GM12878 (cell line): ENCODE results near the gene PLS3. TPM values are rescaled to one million over a fixed set of nuclear protein-coding genes. Genes with fewer than 3 reads are reported as not detected.
"Not testable (repeated sequence)": the region's sequence is repeated elsewhere in the genome, so short reads cannot be mapped to it uniquely, and the experiment has no call there.

ENCODE experiments used
- ATAC-seq: fragments of 200-7000 bp; cut with Tn5 transposase; 3 replicates; pipeline ENCODE4 v1.9.1; 2020; ENCODE audit warnings: mild to moderate bottlenecking, moderate library complexity
- BruUV-seq: library from RNA; stranded (reverse); fragments of 400-500 nt; replicated peaks from 2 replicates; lab custom pipeline; 2021; lab: Mats Ljungman, UMichigan
- CTCF ChIA-PET: fragments of 300-600 bp; sonication (Branson Sonifier 250); formaldehyde crosslinking; extraction: SDS; loops from one replicate; lab custom pipeline; 2021; ENCODE audit warnings: inconsistent platforms; lab: Yijun Ruan, JAX
- POLR2A ChIA-PET: fragments of 350-600 bp; formaldehyde crosslinking; extraction: SDS; loops from one replicate; lab custom pipeline; 2021; ENCODE audit warnings: inconsistent platforms; lab: Charles Lee
- RAD21 ChIA-PET: fragments of 300-600 bp; sonication (Branson Sonifier 250); formaldehyde crosslinking; loops from one replicate; lab custom pipeline; 2023; ENCODE audit warnings: antibody characterized with exemption; ENCODE audit not compliant: unreplicated experiment; lab: Charles Lee
- SMC1A ChIA-PET: fragments of 300-600 bp; sonication (Branson Sonifier 250); formaldehyde crosslinking; loops from one replicate; lab custom pipeline; 2023; ENCODE audit not compliant: unreplicated experiment, uncharacterized antibody; lab: Charles Lee
- DNase-seq: peaks from one replicate; pipeline ENCODE4 v3.0.0-alpha.2; 2011; ENCODE audit warnings: low read depth, low spot score
- FAIRE-seq: peaks from 3 replicates; lab custom pipeline; 2011; peaks lifted over from hg19 to GRCh38; lab: Jason Lieb, UNC
- H2AFZ ChIP-seq: 2 replicates; pipeline ENCODE4 v1.6.0; 2011; ENCODE audit warnings: low read depth, low read length, control low read depth; ENCODE audit not compliant: control insufficient read depth
- H3K27ac ChIP-seq: 2 replicates; pipeline ENCODE4 v1.5.1; 2011; ENCODE audit warnings: control low read depth; ENCODE audit not compliant: control insufficient read depth, insufficient read depth
- H3K27me3 ChIP-seq, 2 experiments: replicated peaks in 1 of 2; 2 replicates each; pipeline versions ENCODE4 v1.6.0 to v1.6.1; 2011; ENCODE audit warnings: low read length in 1 of 2; ENCODE audit not compliant: control insufficient read depth in 2 of 2, insufficient read depth in 2 of 2
- H3K36me3 ChIP-seq, 2 experiments: 2 replicates each; pipeline ENCODE4 v1.5.1; 2011; ENCODE audit warnings: low read length in 1 of 2; ENCODE audit not compliant: control insufficient read depth in 2 of 2, insufficient read depth in 2 of 2
- H3K4me1 ChIP-seq: 2 replicates; pipeline ENCODE4 v1.6.1; 2011; ENCODE audit warnings: mild to moderate bottlenecking, low read length, moderate library complexity, mixed read lengths; ENCODE audit not compliant: control insufficient read depth, insufficient read depth
- H3K4me2 ChIP-seq: 2 replicates; pipeline ENCODE4 v1.6.0; 2011; ENCODE audit warnings: control low read depth; ENCODE audit not compliant: control insufficient read depth, insufficient read depth
- H3K4me3 ChIP-seq: fragments of 200-600 bp; sonication (generic); 2 replicates; pipeline ENCODE4 v1.5.1; 2016
- H3K79me2 ChIP-seq: 2 replicates; pipeline ENCODE4 v1.6.0; 2011; ENCODE audit warnings: low read length; ENCODE audit not compliant: control insufficient read depth, insufficient read depth
- H3K9ac ChIP-seq: 2 replicates; pipeline ENCODE4 v1.8.0; 2011; ENCODE audit warnings: low read length, control low read depth, mixed read lengths; ENCODE audit not compliant: control insufficient read depth, insufficient read depth
- H3K9me3 ChIP-seq: replicated peaks from 3 replicates; pipeline ENCODE4 v1.5.1; 2011; ENCODE audit warnings: mild to moderate bottlenecking, low read length; ENCODE audit not compliant: control insufficient read depth, insufficient read depth
- H4K20me1 ChIP-seq: 2 replicates; pipeline ENCODE4 v1.6.0; 2011; ENCODE audit not compliant: control insufficient read depth, insufficient read depth
- CTCF ChIP-seq, 3 experiments: IDR thresholded peaks in 2 of 3; conservative IDR thresholded peaks in 1 of 3; 2 replicates each; pipeline ENCODE4 v1.5.1; 2011; ENCODE audit warnings: low read depth in 3 of 3, low read length in 3 of 3, mild to moderate bottlenecking in 3 of 3, control low read depth in 2 of 3, moderate library complexity in 2 of 3, inconsistent platforms in 1 of 3, mixed read lengths in 1 of 3; ENCODE audit not compliant: control insufficient read depth in 2 of 3, insufficient read depth in 1 of 3; ENCODE audit errors: extremely low read depth in 1 of 3
- SUZ12 ChIP-seq: fragments of 200-600 bp; sonication (generic); IDR thresholded peaks from one replicate; pipeline ENCODE4 v1.6.1; 2018; ENCODE audit warnings: antibody characterized with exemption, mild to moderate bottlenecking; ENCODE audit not compliant: unreplicated experiment
- WGBS: methylation state at CpG from one replicate; pipeline ENCODE4 v1.1.6; 2016; ENCODE audit warnings: low lambda C conversion rate; ENCODE audit not compliant: insufficient replicate concordance, insufficient coverage; ENCODE audit errors: missing lambda C conversion rate; 5-methylcytosine and 5-hydroxymethylcytosine counted together
- in situ Hi-C: fragments of 300-500 bp; cut with MboI; formaldehyde crosslinking; loops from 9 replicates; pipeline ENCODE4 v1.14.3; 2018; ENCODE audit warnings: mixed read lengths
- intact Hi-C: fragments of 100-400 bp; cut with micrococcal nuclease; formaldehyde crosslinking; loops from one replicate; pipeline ENCODE4 v1.14.2; 2022; ENCODE audit not compliant: unreplicated experiment
- polyA plus RNA-seq, 11 experiments: library from polyadenylated mRNA; depleted of rRNA in 4 of 11; unstranded in 6 of 11; stranded (reverse) in 5 of 11; fragments of >200 nt; fragmentation: Nextera tagmentation in 4 of 11; fragmentation: Illumina TruSeq in 1 of 11; extraction: Ambion mirVana in 4 of 11; extraction: Trizol in 1 of 11; gene quantifications; 1 replicate in 1 of 11; 2 replicates in 10 of 11; pipeline versions ENCODE4 v1.2.1 to v1.2.3, GENCODE V29; 2011 to 2016; ENCODE audit warnings: inconsistent platforms in 2 of 11, missing spikeins in 2 of 11, low read depth in 1 of 11
- total RNA-seq, 4 experiments: library from RNA; depleted of rRNA in 3 of 4; stranded (reverse); fragments of >200 nt in 3 of 4; fragmentation: Illumina TruSeq in 1 of 4; extraction: Trizol in 1 of 4; gene quantifications; 2 replicates each; pipeline versions ENCODE4 v1.2.1 to v1.2.3, GENCODE V29; 2013 to 2021

The PLS3 gene
- total and polyA plus RNA-seq, 10 of the 15 experiments (the other 5 are each of a cell fraction or from before 2014, with no cell fraction given), result 47.6 to 236 (median 174) TPM

- H4K20me1 ChIP-seq, H2AFZ ChIP-seq, FAIRE-seq, CTCF ChIA-PET, H3K36me3 ChIP-seq, POLR2A ChIA-PET, intact Hi-C loops, H3K4me1 ChIP-seq, RAD21 ChIA-PET, BruUV-seq, H3K4me2 ChIP-seq, H3K79me2 ChIP-seq, ATAC-seq, in situ Hi-C loops, H3K9ac ChIP-seq, H3K27me3 ChIP-seq, DNase-seq, H3K4me3 ChIP-seq, H3K27ac ChIP-seq, H3K9me3 ChIP-seq: not testable (repeated sequence)
- SMC1A ChIA-PET, result interaction anchor here (0.8 to 1.9 kb wide), 3 partner anchors 18 to 202 kb away, joined by 3 to 6 read pairs (median 3); no protein-coding TSS in a partner anchor
- WGBS, result 50% methylated on average over 10 of the region's 10 CpGs
These were observed 19.9 kb upstream of the PLS3 start for GRCh38 chrX:115541045-115541444.

- no peaks in the 10 kb centered on the region for H4K20me1 ChIP-seq
- BruUV-seq, result no TSS peak
- ChIA-PET SMC1A (interaction anchor here (0.6 to 2.3 kb wide), 3 partner anchors 11 to 184 kb away, joined by 3 to 7 read pairs (median 3); no protein-coding TSS in a partner anchor), RAD21 (no interaction called here), CTCF (no interaction called here), POLR2A (interaction anchor here (0.7 to 1.3 kb wide), 2 partner anchors 11 to 218 kb away, joined by 3 to 5 read pairs; no protein-coding TSS in a partner anchor)
- no peaks in the 10 kb centered on the region for H3K9me3 ChIP-seq
- no peak overlapping the region for H3K4me2 ChIP-seq
- no peak overlapping the region for H3K27ac ChIP-seq
- TF ChIP-seq CTCF (IDR thresholded peaks at IDR 0.05 in 2 of 3, conservative IDR thresholded peaks at IDR 0.05 in 1 of 3; ENCODE audit: control insufficient read depth in 2 of 3, extremely low read depth in 1 of 3, insufficient read depth in 1 of 3, low read depth in 3 of 3, low read length in 3 of 3), result 0 out of 6 replicates have a peak, but pooled peaks of 1 of the 3 experiments have one; percentile 10
- TF ChIP-seq SUZ12, result no peak
- no peak for FAIRE-seq
- WGBS, result 24% methylated on average over 2 of the region's 2 CpGs
- no peak for DNase-seq
- no peaks in the 10 kb centered on the region for H3K36me3 ChIP-seq
- ATAC-seq, result no peak
- H2AFZ ChIP-seq, result no peak overlapping the region
- intact Hi-C loops, result no loop called here
- H3K79me2 ChIP-seq, result no peaks in the 10 kb centered on the region
- no peaks in the 10 kb centered on the region for H3K4me1 ChIP-seq
- no peak overlapping the region for H3K4me3 ChIP-seq
- in situ Hi-C loops, result no loop called here
- no peaks in the 10 kb centered on the region for H3K27me3 ChIP-seq
- no peak overlapping the region for H3K9ac ChIP-seq
These were observed 13.5 kb upstream of the PLS3 start for GRCh38 chrX:115547448-115547847.
